ENCODE measurements around the gene PPTC7.
"Not testable (repeated sequence)": the region's sequence is repeated elsewhere in the genome, so short reads cannot be mapped to it uniquely, and the experiment has no call there.

- TF ChIP-seq CTCF (conservative IDR thresholded peaks at IDR 0.05 in 1 of 2, IDR thresholded peaks at IDR 0.05 in 1 of 2; ENCODE audit: low read depth in 1 of 2, low read length in 2 of 2); EZH2 (IDR thresholded peaks at IDR 0.05; ENCODE audit: low read length, missing control alignments): not testable (repeated sequence)
Measured at GRCh38 chr12:110587102-110587501, 4.0 kb upstream of the PPTC7 start.

Measured in fibroblast of lung (primary cell).